GM23248 (cell line): ENCODE data around the gene SLC2A3.
"Not testable (repeated sequence)": the region's sequence is repeated elsewhere in the genome, so short reads cannot be mapped to it uniquely, and the experiment has no call there.

Experiments
- EZH2 ChIP-seq: fragments of 200-600 bp; sonication (generic); IDR thresholded peaks from 2 replicates; pipeline ENCODE4 v1.6.1; 2018; ENCODE audit warnings: antibody characterized with exemption, mild to moderate bottlenecking; ENCODE audit not compliant: insufficient read depth, poor library complexity, severe bottlenecking
- EZH2phosphoT487 ChIP-seq: fragments of 200-600 bp; sonication (generic); IDR thresholded peaks from 2 replicates; pipeline ENCODE4 v1.6.1; 2018; ENCODE audit warnings: antibody characterized with exemption, moderate library complexity, mild to moderate bottlenecking, low read depth; ENCODE audit not compliant: insufficient read depth

- not testable (repeated sequence) for TF ChIP-seq EZH2phosphoT487, EZH2
These were observed 28.7 kb upstream of the SLC2A3 start for GRCh38 chr12:7964669-7965068.
